Hepatocyte (in vitro differentiated cells): ENCODE data around the gene UQCC5. TPM values are rescaled to one million over a fixed set of nuclear protein-coding genes. Genes with fewer than 3 reads are reported as not detected.

Experiments used
- DNase-seq: peaks from one replicate; pipeline ENCODE4 v3.0.0-alpha.2; 2016; ENCODE audit warnings: low spot score
- H2AFZ ChIP-seq: fragments of 200-600 bp; sonication (generic); 2 replicates; pipeline ENCODE4 v1.6.0; 2016; ENCODE audit warnings: antibody characterized with exemption, mild to moderate bottlenecking
- H3K27ac ChIP-seq: fragments of 200-600 bp; sonication (generic); 2 replicates; pipeline ENCODE4 v1.5.1; 2016; ENCODE audit warnings: mild to moderate bottlenecking
- H3K27me3 ChIP-seq: fragments of 200-600 bp; sonication (generic); 2 replicates; pipeline ENCODE4 v1.6.1; 2016
- H3K36me3 ChIP-seq: fragments of 200-600 bp; sonication (generic); replicated peaks from 2 replicates; pipeline ENCODE4 v1.5.1; 2016; ENCODE audit warnings: low read depth; ENCODE audit not compliant: insufficient read depth
- H3K4me1 ChIP-seq: fragments of 200-600 bp; sonication (generic); 2 replicates; pipeline ENCODE4 v1.5.1; 2016; ENCODE audit warnings: mild to moderate bottlenecking, moderate library complexity; ENCODE audit not compliant: insufficient read depth
- H3K4me2 ChIP-seq: fragments of 200-600 bp; sonication (generic); 2 replicates; pipeline ENCODE4 v1.6.0; 2016
- H3K4me3 ChIP-seq: fragments of 200-600 bp; sonication (generic); 2 replicates; pipeline ENCODE4 v1.5.1; 2016; ENCODE audit warnings: mild to moderate bottlenecking
- H3K79me2 ChIP-seq: fragments of 200-600 bp; sonication (generic); 2 replicates; pipeline ENCODE4 v1.6.0; 2017; ENCODE audit warnings: mild to moderate bottlenecking
- H3K9me2 ChIP-seq: fragments of 200-600 bp; sonication (generic); replicated peaks from 2 replicates; pipeline ENCODE4 v1.6.0; 2017; ENCODE audit warnings: mild to moderate bottlenecking; ENCODE audit not compliant: insufficient read depth
- H3K9me3 ChIP-seq: fragments of 200-600 bp; sonication (generic); 2 replicates; pipeline ENCODE4 v1.5.1; 2016; ENCODE audit warnings: low read depth, mild to moderate bottlenecking
- H4K20me1 ChIP-seq: fragments of 200-600 bp; sonication (generic); 2 replicates; pipeline ENCODE4 v1.6.0; 2016; ENCODE audit warnings: mild to moderate bottlenecking; ENCODE audit not compliant: insufficient read depth, poor library complexity, severe bottlenecking
- EZH2 ChIP-seq: fragments of 200-600 bp; sonication (generic); IDR thresholded peaks from 2 replicates; pipeline ENCODE4 v1.6.1; 2016; ENCODE audit warnings: antibody characterized with exemption, mild to moderate bottlenecking, borderline replicate concordance
- EZH2phosphoT487 ChIP-seq: fragments of 200-600 bp; sonication (generic); IDR thresholded peaks from one replicate; pipeline ENCODE4 v1.6.1; 2018; ENCODE audit warnings: antibody characterized with exemption, mild to moderate bottlenecking, low read depth, moderate library complexity; ENCODE audit not compliant: unreplicated experiment, severe bottlenecking
- WGBS: methylation state at CpG from one replicate; pipeline ENCODE4 v1.1.6; 2016; ENCODE audit warnings: low lambda C conversion rate; ENCODE audit errors: missing lambda C conversion rate; 5-methylcytosine and 5-hydroxymethylcytosine counted together
- polyA plus RNA-seq: library from polyadenylated mRNA; unstranded; fragments of >200 nt; fragmentation: Nextera tagmentation; extraction: Ambion mirVana; gene quantifications from 2 replicates; pipeline ENCODE4 v1.2.1, GENCODE V29; 2016
- total RNA-seq: library from RNA; depleted of rRNA; stranded (reverse); fragments of >200 nt; gene quantifications from 2 replicates; pipeline ENCODE4 v1.2.3, GENCODE V29; 2014
- TF ChIP-seq, protein P1 (sequence below): fragments of 200-600 bp; sonication (generic); IDR thresholded peaks from 2 replicates; pipeline ENCODE4 v1.5.1; 2016; ENCODE audit warnings: antibody characterized with exemption, mild to moderate bottlenecking; ENCODE audit not compliant: poor library complexity

The UQCC5 gene
- total and polyA plus RNA-seq, 2 experiments from 2014 or later: 0.83 to 51.7 TPM

DNA sequence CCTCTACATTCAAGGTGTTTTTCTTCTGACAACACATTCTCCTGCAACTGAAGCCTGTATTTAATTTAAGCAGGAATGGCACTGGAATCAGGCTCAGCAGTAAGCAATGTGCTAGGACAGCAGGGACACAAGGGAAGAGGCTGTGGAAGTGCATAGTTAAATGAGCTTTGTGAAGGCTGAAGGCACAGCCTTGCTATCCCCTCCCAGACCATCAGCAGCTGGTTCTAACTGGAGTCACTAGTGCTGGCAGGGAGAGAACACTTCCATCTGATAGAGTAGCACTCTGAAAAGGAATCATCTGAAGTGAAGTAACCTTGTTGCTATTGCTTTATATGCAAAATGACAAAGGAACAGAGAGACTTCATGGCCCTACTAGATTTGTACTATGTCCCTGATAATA is 14.7 kb downstream of the UQCC5 start:
- Histone ChIP-seq H3K4me3 (no peak overlapping the region), H3K36me3 (no peaks in the 10 kb centered on the region), H3K4me1 (no peaks in the 10 kb centered on the region), H3K4me2 (no peak overlapping the region), H4K20me1 (no peaks in the 10 kb centered on the region), H2AFZ (no peak overlapping the region), H3K9me3 (no peaks in the 10 kb centered on the region), H3K27ac (no peak overlapping the region), H3K79me2 (peaks cover 3% of the 10 kb centered on the region), H3K9me2 (no peaks in the 10 kb centered on the region), H3K27me3 (no peaks in the 10 kb centered on the region)
- no peak for DNase-seq
- TF ChIP-seq EZH2 (no peak), EZH2phosphoT487 (no peak)
- TF ChIP-seq, protein P1, sequence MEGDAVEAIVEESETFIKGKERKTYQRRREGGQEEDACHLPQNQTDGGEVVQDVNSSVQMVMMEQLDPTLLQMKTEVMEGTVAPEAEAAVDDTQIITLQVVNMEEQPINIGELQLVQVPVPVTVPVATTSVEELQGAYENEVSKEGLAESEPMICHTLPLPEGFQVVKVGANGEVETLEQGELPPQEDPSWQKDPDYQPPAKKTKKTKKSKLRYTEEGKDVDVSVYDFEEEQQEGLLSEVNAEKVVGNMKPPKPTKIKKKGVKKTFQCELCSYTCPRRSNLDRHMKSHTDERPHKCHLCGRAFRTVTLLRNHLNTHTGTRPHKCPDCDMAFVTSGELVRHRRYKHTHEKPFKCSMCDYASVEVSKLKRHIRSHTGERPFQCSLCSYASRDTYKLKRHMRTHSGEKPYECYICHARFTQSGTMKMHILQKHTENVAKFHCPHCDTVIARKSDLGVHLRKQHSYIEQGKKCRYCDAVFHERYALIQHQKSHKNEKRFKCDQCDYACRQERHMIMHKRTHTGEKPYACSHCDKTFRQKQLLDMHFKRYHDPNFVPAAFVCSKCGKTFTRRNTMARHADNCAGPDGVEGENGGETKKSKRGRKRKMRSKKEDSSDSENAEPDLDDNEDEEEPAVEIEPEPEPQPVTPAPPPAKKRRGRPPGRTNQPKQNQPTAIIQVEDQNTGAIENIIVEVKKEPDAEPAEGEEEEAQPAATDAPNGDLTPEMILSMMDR: no peak

DNA sequence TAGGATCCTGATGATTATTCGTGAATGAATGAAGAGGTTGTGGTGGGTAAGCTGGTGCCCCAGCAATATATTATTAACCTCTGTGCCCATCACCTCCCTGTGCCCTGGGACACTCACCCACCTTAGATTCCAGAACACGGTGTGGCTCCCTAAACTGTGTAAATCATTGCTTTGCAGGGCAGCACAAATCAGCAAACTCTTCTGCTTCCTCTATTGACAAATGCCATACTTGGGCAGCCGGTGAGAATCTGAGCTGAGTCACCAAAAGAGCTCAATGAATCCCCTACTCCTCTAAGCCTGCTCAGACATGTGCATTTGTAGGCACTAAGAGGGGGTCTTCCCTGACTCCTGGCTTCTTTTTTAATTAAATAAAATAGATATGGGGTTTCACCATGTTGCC is 15.7 kb downstream of the UQCC5 start:
- Histone ChIP-seq H3K79me2 (no peaks in the 10 kb centered on the region), H3K27me3 (no peaks in the 10 kb centered on the region), H3K36me3 (no peaks in the 10 kb centered on the region), H4K20me1 (no peaks in the 10 kb centered on the region), H3K4me2 (no peak overlapping the region), H3K27ac (no peak overlapping the region), H3K9me2 (no peaks in the 10 kb centered on the region), H3K9me3 (no peaks in the 10 kb centered on the region), H3K4me3 (no peak overlapping the region), H3K4me1 (no peaks in the 10 kb centered on the region), H2AFZ (no peak overlapping the region)
- DNase-seq: no peak
- 66% methylated on average over 3 of the region's 3 CpGs for WGBS
- TF ChIP-seq, protein P1: no peak
- TF ChIP-seq EZH2 (no peak), EZH2phosphoT487 (no peak)

DNA sequence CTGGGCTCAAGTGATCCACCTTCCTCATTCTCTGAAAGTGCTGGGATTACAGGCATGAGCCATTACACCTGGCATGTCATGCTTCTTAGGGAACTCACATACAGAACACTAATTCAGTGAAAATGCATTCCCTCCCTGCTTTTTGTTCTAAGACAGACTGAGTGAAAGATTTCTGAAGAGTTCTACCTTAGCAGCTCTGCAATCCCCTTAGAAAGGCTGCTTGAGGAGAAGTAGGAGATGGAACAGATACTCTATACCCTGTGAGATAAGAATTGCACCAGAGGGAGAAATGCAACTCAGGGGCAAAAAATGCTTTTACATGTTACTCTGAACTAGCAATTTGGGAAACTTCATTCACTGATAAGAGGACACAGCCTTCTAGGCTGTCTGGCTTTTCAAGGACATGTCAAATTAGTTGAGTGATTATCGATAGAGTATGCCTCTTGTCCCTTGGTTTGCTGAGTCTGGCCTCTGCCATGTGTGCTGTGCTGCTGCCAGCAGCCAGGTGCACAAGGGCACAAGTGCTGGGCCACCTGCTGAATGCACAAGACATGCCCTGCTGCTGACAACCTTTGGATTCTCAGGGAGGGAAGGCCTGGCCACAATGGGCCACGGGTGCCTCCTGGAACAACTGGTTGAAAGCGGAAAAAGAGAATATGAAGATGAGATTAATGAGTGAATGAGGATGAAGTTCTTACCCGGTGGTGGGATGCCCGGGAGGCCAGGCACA is 17.8 kb downstream of the UQCC5 start:
- Histone ChIP-seq H3K4me3 (no peak overlapping the region), H4K20me1 (no peaks in the 10 kb centered on the region), H3K4me2 (no peak overlapping the region), H3K27me3 (no peaks in the 10 kb centered on the region), H2AFZ (no peak overlapping the region), H3K9me3 (no peaks in the 10 kb centered on the region), H3K9me2 (no peaks in the 10 kb centered on the region), H3K27ac (no peak overlapping the region), H3K79me2 (peaks cover 3% of the 10 kb centered on the region), H3K4me1 (no peaks in the 10 kb centered on the region), H3K36me3 (no peaks in the 10 kb centered on the region)
- TF ChIP-seq, protein P1: no peak
- TF ChIP-seq EZH2 (no peak), EZH2phosphoT487 (no peak)
- WGBS: 87% methylated on average over 5 of the region's 5 CpGs
- DNase-seq: no peak
